DND-41 (cell line): ENCODE results near the gene SCLY.

Source experiments
- EZH2 ChIP-seq: IDR thresholded peaks from 3 replicates; pipeline ENCODE4 v1.6.1; 2012; ENCODE audit warnings: borderline replicate concordance, low read depth, mild to moderate bottlenecking, moderate library complexity, low read length, inconsistent platforms; ENCODE audit not compliant: severe bottlenecking
- TF ChIP-seq, protein P1 (sequence below): IDR thresholded peaks from 2 replicates; pipeline ENCODE4 v1.5.1; 2012; ENCODE audit warnings: borderline replicate concordance, low read length, moderate library complexity, mild to moderate bottlenecking; ENCODE audit not compliant: poor library complexity, severe bottlenecking; ENCODE audit errors: extremely low read depth

DNA sequence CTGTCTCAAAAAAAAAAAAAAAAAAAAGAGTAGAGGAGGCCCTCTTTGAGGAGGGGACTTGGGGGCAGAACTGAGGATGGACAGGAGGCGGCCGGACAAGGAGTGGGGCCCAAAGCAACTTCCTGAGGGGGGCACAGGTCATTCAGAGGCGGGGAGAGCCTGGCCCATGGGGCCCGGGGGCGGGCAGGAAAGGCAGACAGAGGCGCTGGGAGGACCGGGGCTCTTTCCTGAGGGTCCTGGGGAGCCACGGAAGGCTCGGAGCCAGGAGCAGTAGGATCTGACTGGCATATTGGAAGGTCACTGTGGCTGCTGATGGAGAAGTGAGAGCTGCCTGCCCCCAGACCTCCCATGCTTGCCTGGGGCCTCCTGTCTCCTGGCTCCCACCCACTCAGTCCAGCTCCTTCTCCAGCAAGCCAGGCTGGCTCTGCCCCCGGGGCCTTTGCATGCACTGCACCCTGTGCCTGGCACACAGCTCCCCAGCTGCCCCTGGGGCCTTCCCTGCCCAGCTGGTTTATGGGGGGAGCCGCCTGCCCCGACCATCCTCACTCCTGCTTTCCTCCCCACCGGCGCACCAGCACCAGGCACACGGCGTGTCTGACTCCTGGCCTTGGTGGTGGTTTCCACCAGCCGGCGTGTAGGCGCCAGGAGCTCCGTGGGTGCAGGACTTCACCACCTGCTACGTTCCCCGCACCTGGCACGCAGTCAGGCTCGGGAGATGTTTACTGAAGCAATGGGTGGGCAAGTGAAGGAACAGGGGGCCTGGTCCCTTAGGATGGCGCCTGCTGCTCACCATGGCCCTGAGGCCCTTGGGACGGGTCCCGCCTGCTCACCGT lies 44.9 kb downstream of the SCLY start:
- no peak for TF ChIP-seq EZH2
- TF ChIP-seq, protein P1, sequence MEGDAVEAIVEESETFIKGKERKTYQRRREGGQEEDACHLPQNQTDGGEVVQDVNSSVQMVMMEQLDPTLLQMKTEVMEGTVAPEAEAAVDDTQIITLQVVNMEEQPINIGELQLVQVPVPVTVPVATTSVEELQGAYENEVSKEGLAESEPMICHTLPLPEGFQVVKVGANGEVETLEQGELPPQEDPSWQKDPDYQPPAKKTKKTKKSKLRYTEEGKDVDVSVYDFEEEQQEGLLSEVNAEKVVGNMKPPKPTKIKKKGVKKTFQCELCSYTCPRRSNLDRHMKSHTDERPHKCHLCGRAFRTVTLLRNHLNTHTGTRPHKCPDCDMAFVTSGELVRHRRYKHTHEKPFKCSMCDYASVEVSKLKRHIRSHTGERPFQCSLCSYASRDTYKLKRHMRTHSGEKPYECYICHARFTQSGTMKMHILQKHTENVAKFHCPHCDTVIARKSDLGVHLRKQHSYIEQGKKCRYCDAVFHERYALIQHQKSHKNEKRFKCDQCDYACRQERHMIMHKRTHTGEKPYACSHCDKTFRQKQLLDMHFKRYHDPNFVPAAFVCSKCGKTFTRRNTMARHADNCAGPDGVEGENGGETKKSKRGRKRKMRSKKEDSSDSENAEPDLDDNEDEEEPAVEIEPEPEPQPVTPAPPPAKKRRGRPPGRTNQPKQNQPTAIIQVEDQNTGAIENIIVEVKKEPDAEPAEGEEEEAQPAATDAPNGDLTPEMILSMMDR: no peak
